K562 (cell line): ENCODE results near the gene SCARF2. TPM values are rescaled to one million over a fixed set of nuclear protein-coding genes. Genes with fewer than 3 reads are reported as not detected.

ENCODE experiments used
- BMI1 ChIP-seq: fragments of 150-350 bp; IDR thresholded peaks from 2 replicates; pipeline ENCODE4 v1.6.1; 2014; ENCODE audit warnings: low read length
- CHD1 ChIP-seq: fragments of 200-600 bp; sonication (generic); IDR thresholded peaks from one replicate; pipeline ENCODE4 v1.6.1; 2012; ENCODE audit warnings: mild to moderate bottlenecking, moderate library complexity, low read length, inconsistent platforms
- FUS ChIP-seq: fragments of 200-400 bp; formaldehyde crosslinking; optimal IDR thresholded peaks from 2 replicates; pipeline ENCODE3; 2017; ENCODE audit warnings: low read depth, low read length
- GABPA ChIP-seq: fragments of 200-800 bp; sonication (Bioruptor generic); conservative IDR thresholded peaks from 2 replicates; pipeline ENCODE4 v1.6.1; 2016; ENCODE audit warnings: low read depth, missing genetic modification characterization, missing compliant biosample characterization
- KLF10 ChIP-seq: fragments of 250-450 bp; sonication (Bioruptor Pico); IDR thresholded peaks from 2 replicates; pipeline ENCODE4 v1.6.1; 2021; ENCODE audit warnings: matching md5 sums
- RAD21 ChIP-seq, 2 experiments: fragments of 250-450 bp in 1 of 2; fragments of 450-650 bp in 1 of 2; sonication (Bioruptor Pico) in 1 of 2; formaldehyde crosslinking in 1 of 2; IDR thresholded peaks in 1 of 2; conservative IDR thresholded peaks in 1 of 2; 2 replicates each; pipeline versions ENCODE4 v1.4.0 to v1.8.0; 2020 to 2022; ENCODE audit warnings: mild to moderate bottlenecking in 2 of 2, moderate library complexity in 1 of 2
- RFX7 ChIP-seq: fragments of 250-450 bp; sonication (Bioruptor Pico); IDR thresholded peaks from 2 replicates; pipeline ENCODE4 v1.5.1; 2021; ENCODE audit warnings: mild to moderate bottlenecking
- STAG1 ChIP-seq: sonication (generic); formaldehyde crosslinking; IDR thresholded peaks from 2 replicates; pipeline ENCODE4 v1.5.0; 2020; ENCODE audit warnings: missing genetic modification reagents, borderline replicate concordance
- ZC3H8 ChIP-seq: fragments of 450-650 bp; IDR thresholded peaks from 2 replicates; pipeline ENCODE4 v1.6.1; 2017
- ZFPM2 ChIP-seq: fragments of 250-450 bp; sonication (Bioruptor Pico); IDR thresholded peaks from 2 replicates; pipeline ENCODE4 v1.5.1; 2022; ENCODE audit warnings: mild to moderate bottlenecking
- ZKSCAN8 ChIP-seq: fragments of 200-800 bp; sonication (Bioruptor generic); IDR thresholded peaks from 2 replicates; pipeline ENCODE4 v1.6.1; 2016; ENCODE audit warnings: missing genetic modification characterization, missing compliant biosample characterization
- ZNF197 ChIP-seq: fragments of 200-800 bp; sonication (Bioruptor generic); IDR thresholded peaks from 2 replicates; pipeline ENCODE4 v1.6.1; 2016; ENCODE audit warnings: low read depth, missing genetic modification characterization, missing compliant biosample characterization
- ZNF253 ChIP-seq: fragments of 250-450 bp; sonication (Bioruptor Pico); conservative IDR thresholded peaks from 2 replicates; pipeline ENCODE4 v1.6.1; 2021; ENCODE audit warnings: mild to moderate bottlenecking
- ZZZ3 ChIP-seq: fragments of 450-650 bp; IDR thresholded peaks from 2 replicates; pipeline ENCODE4 v1.6.1; 2016; ENCODE audit warnings: antibody characterized with exemption, mild to moderate bottlenecking, moderate library complexity
- polyA plus RNA-seq, 8 experiments: library from polyadenylated mRNA; depleted of rRNA in 4 of 8; stranded (reverse) in 5 of 8; unstranded in 3 of 8; fragments of >200 nt; fragmentation: Nextera tagmentation in 2 of 8; fragmentation: Illumina TruSeq in 1 of 8; extraction: Ambion mirVana in 2 of 8; extraction: Trizol in 1 of 8; gene quantifications; 2 replicates each; pipeline versions ENCODE4 v1.2.1 to v1.2.3, GENCODE V29; 2011 to 2014; ENCODE audit warnings: inconsistent platforms in 1 of 8, missing spikeins in 1 of 8
- total RNA-seq, 7 experiments: library from RNA; depleted of rRNA in 6 of 7; stranded (reverse); fragments of >200 nt in 6 of 7; fragmentation: Illumina TruSeq in 2 of 7; extraction: Trizol in 2 of 7; gene quantifications; 2 replicates each; pipeline versions ENCODE4 v1.2.1 to v1.2.3, GENCODE V29; 2011 to 2021; ENCODE audit warnings: low replicate concordance in 1 of 7
- TF ChIP-seq, protein P1 (sequence below): sonication (generic); formaldehyde crosslinking; IDR thresholded peaks from 2 replicates; pipeline ENCODE4 v1.8.0; 2022; ENCODE audit warnings: mild to moderate bottlenecking, missing genetic modification reagents, borderline replicate concordance
- TF ChIP-seq, protein P2 (sequence below), 2 experiments: IDR thresholded peaks; 2 replicates each; pipeline ENCODE4 v1.6.1; 2012; ENCODE audit warnings: improper control_type of control experiment in 2 of 2, low read depth in 2 of 2, low read length in 2 of 2, borderline replicate concordance in 1 of 2
- TF ChIP-seq, protein P3 (sequence below): fragments of 250-450 bp; sonication (Bioruptor Pico); IDR thresholded peaks from 2 replicates; pipeline ENCODE4 v1.5.0; 2021; ENCODE audit warnings: mild to moderate bottlenecking, borderline replicate concordance

Gene SCARF2
- total and polyA plus RNA-seq, 9 of the 15 experiments (the other 6 are each of a cell fraction or from before 2014, with no cell fraction given) = 0.06 to 0.32 (median 0.21) TPM; not detected in 5

DNA sequence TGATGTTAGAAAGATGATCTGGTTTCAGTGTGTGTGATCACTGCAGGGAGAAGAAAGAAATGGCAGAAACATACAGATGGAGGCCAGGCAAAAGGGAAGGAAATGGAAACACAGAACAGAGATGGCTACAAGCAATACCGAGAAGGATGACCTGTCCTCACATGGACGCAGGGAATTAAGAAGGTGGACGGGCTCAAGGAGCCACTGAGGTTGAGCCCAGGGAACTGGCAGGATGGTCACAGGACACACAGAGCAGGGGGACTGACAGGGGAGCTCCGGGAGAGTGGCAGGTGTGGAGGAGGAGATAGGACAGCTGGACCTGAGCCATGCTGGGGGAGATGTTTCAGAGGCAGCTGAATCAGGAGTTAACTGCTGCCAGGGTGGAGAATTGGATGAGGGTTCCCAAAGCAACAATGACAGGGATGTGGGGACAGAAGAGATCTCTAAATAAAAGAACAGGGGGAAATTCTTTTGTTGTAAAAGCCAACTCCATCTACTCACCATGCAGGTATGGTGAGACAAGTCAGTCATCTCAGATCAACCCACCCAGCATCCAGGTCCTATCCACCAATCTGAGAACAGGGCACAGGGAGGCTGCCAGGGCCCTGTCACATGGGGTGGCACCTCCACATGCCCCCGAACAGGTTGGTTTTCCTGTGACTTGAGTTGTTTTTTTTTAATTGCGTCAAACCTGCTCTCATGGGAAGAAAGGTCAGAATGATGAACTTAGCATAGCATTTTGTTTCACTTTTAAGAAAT, 31.7 kb upstream of the SCARF2 start (continued):
- TF ChIP-seq ZKSCAN8 (CRISPR knock-in tag) (no peak), ZNF197 (CRISPR knock-in tag) (no peak), ZFPM2 (CRISPR knock-in tag) (no peak), GABPA (tag) (no peak), BMI1 (no peak), ZC3H8 (no peak), KLF10 (no peak), CHD1 (no peak), STAG1 (no peak), ZNF253 (CRISPR knock-in tag) (no peak), RAD21 (CRISPR knock-in tag; conservative IDR thresholded peaks at IDR 0.05 in 1 of 2, IDR thresholded peaks at IDR 0.05 in 1 of 2) (no peak), FUS (no peak), ZZZ3 (no peak), RFX7 (CRISPR knock-in tag) (no peak)
- TF ChIP-seq, protein P1, sequence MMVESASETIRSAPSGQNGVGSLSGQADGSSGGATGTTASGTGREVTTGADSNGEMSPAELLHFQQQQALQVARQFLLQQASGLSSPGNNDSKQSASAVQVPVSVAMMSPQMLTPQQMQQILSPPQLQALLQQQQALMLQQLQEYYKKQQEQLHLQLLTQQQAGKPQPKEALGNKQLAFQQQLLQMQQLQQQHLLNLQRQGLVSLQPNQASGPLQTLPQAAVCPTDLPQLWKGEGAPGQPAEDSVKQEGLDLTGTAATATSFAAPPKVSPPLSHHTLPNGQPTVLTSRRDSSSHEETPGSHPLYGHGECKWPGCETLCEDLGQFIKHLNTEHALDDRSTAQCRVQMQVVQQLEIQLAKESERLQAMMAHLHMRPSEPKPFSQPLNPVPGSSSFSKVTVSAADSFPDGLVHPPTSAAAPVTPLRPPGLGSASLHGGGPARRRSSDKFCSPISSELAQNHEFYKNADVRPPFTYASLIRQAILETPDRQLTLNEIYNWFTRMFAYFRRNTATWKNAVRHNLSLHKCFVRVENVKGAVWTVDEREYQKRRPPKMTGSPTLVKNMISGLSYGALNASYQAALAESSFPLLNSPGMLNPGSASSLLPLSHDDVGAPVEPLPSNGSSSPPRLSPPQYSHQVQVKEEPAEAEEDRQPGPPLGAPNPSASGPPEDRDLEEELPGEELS (CRISPR knock-in tag) = no peak
- TF ChIP-seq, protein P2, sequence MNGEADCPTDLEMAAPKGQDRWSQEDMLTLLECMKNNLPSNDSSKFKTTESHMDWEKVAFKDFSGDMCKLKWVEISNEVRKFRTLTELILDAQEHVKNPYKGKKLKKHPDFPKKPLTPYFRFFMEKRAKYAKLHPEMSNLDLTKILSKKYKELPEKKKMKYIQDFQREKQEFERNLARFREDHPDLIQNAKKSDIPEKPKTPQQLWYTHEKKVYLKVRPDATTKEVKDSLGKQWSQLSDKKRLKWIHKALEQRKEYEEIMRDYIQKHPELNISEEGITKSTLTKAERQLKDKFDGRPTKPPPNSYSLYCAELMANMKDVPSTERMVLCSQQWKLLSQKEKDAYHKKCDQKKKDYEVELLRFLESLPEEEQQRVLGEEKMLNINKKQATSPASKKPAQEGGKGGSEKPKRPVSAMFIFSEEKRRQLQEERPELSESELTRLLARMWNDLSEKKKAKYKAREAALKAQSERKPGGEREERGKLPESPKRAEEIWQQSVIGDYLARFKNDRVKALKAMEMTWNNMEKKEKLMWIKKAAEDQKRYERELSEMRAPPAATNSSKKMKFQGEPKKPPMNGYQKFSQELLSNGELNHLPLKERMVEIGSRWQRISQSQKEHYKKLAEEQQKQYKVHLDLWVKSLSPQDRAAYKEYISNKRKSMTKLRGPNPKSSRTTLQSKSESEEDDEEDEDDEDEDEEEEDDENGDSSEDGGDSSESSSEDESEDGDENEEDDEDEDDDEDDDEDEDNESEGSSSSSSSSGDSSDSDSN (IDR thresholded peaks at IDR 0.05; ENCODE audit: borderline replicate concordance in 1 of 2, low read depth in 2 of 2, low read length in 2 of 2) = no peak
- TF ChIP-seq, protein P3, sequence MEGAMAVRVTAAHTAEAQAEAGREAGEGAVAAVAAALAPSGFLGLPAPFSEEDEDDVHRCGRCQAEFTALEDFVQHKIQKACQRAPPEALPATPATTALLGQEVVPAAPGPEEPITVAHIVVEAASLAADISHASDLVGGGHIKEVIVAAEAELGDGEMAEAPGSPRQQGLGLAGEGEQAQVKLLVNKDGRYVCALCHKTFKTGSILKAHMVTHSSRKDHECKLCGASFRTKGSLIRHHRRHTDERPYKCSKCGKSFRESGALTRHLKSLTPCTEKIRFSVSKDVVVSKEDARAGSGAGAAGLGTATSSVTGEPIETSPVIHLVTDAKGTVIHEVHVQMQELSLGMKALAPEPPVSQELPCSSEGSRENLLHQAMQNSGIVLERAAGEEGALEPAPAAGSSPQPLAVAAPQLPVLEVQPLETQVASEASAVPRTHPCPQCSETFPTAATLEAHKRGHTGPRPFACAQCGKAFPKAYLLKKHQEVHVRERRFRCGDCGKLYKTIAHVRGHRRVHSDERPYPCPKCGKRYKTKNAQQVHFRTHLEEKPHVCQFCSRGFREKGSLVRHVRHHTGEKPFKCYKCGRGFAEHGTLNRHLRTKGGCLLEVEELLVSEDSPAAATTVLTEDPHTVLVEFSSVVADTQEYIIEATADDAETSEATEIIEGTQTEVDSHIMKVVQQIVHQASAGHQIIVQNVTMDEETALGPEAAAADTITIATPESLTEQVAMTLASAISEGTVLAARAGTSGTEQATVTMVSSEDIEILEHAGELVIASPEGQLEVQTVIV (CRISPR knock-in tag) = no peak
